HG03108 (cell line): Measurements from ENCODE around the gene DENND2D.
A peak's percentile ranks its signal among the peaks of the same experiment; 100 is the strongest.

Source experiments
- ATAC-seq: cut with Tn5 transposase; IDR thresholded peaks from one replicate; pipeline ENCODE4 v1.9.1; 2021; ENCODE audit warnings: moderate library complexity; ENCODE audit not compliant: unreplicated experiment

DENND2D gene

GRCh38 chr1:111204201-111204982 lies 3.9 kb upstream of the DENND2D start:
- peak; percentile 65 for ATAC-seq

- ATAC-seq = peak; percentile 41
Observed at GRCh38 chr1:111203681-111204200, 3.3 kb upstream of the DENND2D start.

GRCh38 chr1:111202707-111203623 lies 2.5 kb upstream of the DENND2D start:
- no peak for ATAC-seq

- no peak for ATAC-seq
Observed at GRCh38 chr1:111202366-111202706, 1.9 kb upstream of the DENND2D start.

- ATAC-seq = no peak
Observed at GRCh38 chr1:111201275-111202090, 1.0 kb upstream of the DENND2D start.

GRCh38 chr1:111200802-111201161 lies 336 bp upstream of the DENND2D start:
- no peak for ATAC-seq

GRCh38 chr1:111199329-111199728 lies 1.1 kb downstream of the DENND2D start:
- ATAC-seq = no peak

GRCh38 chr1:111198836-111199235 lies 1.6 kb downstream of the DENND2D start:
- no peak for ATAC-seq

GRCh38 chr1:111197598-111198284 lies 2.7 kb downstream of the DENND2D start:
- no peak for ATAC-seq

- ATAC-seq = no peak
Observed at GRCh38 chr1:111196213-111196612, 4.2 kb downstream of the DENND2D start.

GRCh38 chr1:111195002-111195684 lies 5.3 kb downstream of the DENND2D start:
- no peak for ATAC-seq

- no peak for ATAC-seq
Observed at GRCh38 chr1:111193712-111194480, 6.5 kb downstream of the DENND2D start.

- peak; percentile 39 for ATAC-seq
Observed at GRCh38 chr1:111192658-111193519, 7.6 kb downstream of the DENND2D start.

- no peak for ATAC-seq
Observed at GRCh38 chr1:111192074-111192473, 8.4 kb downstream of the DENND2D start.

GRCh38 chr1:111191496-111191895 lies 8.9 kb downstream of the DENND2D start:
- ATAC-seq = no peak

- ATAC-seq = no peak
Observed at GRCh38 chr1:111190931-111191451, 9.5 kb downstream of the DENND2D start.

- no peak for ATAC-seq
Observed at GRCh38 chr1:111184663-111185062, 15.8 kb downstream of the DENND2D start.
